ENCODE data around the gene LCA5.
"Not testable (repeated sequence)": the region's sequence is repeated elsewhere in the genome, so short reads cannot be mapped to it uniquely, and the experiment has no call there.

LCA5 gene

GRCh38 chr6:79536954-79537747 lies at the start of gene LCA5:
Gene LCA5 (minus strand): TSS chr6:79537430. CDS start chr6:79518894, 18,536 bp downstream.
- DNase-seq, result peak; percentile 88

GRCh38 chr6:79586548-79586947 lies 49.3 kb upstream of the LCA5 start:
- no peak for DNase-seq

GRCh38 chr6:79584332-79584731 lies 47.1 kb upstream of the LCA5 start:
- no peak for DNase-seq

GRCh38 chr6:79577926-79578325 lies 40.7 kb upstream of the LCA5 start:
- not testable (repeated sequence) for DNase-seq

GRCh38 chr6:79574630-79575225 lies 37.5 kb upstream of the LCA5 start:
- no peak for DNase-seq

- no peak for DNase-seq
These were observed 36.9 kb upstream of the LCA5 start for GRCh38 chr6:79574174-79574573.

GRCh38 chr6:79571030-79571367 lies 33.8 kb upstream of the LCA5 start:
- DNase-seq, result no peak

GRCh38 chr6:79570129-79571029 lies 33.1 kb upstream of the LCA5 start:
- no peak for DNase-seq

- DNase-seq, result no peak
These were observed 31.8 kb upstream of the LCA5 start for GRCh38 chr6:79568996-79569395.

- no peak for DNase-seq
These were observed 27.4 kb upstream of the LCA5 start for GRCh38 chr6:79564636-79565035.

GRCh38 chr6:79559706-79560105 lies 22.5 kb upstream of the LCA5 start:
- DNase-seq, result no peak

GRCh38 chr6:79557673-79558467 lies 20.6 kb upstream of the LCA5 start:
- DNase-seq, result no peak

GRCh38 chr6:79554305-79554704 lies 17.1 kb upstream of the LCA5 start:
- no peak for DNase-seq

- no peak for DNase-seq
These were observed 14.2 kb upstream of the LCA5 start for GRCh38 chr6:79551401-79551800.

- no peak for DNase-seq
These were observed 11.1 kb upstream of the LCA5 start for GRCh38 chr6:79548304-79548703.

- DNase-seq, result no peak
These were observed 9.0 kb upstream of the LCA5 start for GRCh38 chr6:79546186-79546585.

GRCh38 chr6:79544939-79545450 lies 7.8 kb upstream of the LCA5 start:
- peak; percentile 76 for DNase-seq

- DNase-seq, result no peak
These were observed 7.2 kb upstream of the LCA5 start for GRCh38 chr6:79544299-79544927.

GRCh38 chr6:79543886-79544285 lies 6.7 kb upstream of the LCA5 start:
- DNase-seq, result no peak

- DNase-seq, result no peak
These were observed 6.2 kb upstream of the LCA5 start for GRCh38 chr6:79543411-79543810.

GRCh38 chr6:79538106-79538971 lies 1.1 kb upstream of the LCA5 start:
- no peak for DNase-seq

All from CD4-positive, alpha-beta T cell treated with Interferon gamma for 1 hour (primary cell).